ENCODE results near the gene EGLN1.

DNA sequence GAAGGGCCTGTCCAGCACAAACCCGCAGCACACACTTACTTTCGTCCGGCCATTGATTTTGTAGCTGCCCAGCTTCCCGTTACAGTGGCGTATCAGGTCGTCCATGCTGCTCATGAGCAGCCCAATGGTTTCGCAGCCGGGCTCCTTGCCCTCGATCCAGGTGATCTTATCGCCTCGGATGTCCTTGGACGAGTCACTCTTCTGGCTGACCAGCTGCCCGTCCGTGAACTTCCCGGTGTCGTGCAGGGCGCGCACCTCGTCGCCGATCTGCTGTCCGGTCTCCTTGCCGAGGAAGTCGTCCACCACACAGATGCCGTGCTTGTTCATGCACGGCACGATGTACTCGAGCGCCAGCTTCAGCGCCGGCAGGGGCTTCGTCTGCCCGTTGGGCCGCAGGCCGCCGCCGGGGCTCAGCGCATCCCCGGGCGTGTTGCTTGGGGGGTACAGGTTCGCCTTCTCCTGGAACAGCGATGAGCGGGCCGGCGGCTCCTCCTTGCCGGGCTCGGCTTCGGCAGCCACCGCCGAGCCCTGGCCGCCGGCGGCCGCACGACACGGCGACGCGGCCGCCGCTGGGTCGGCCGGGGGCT lies 1.0 kb downstream of the EGLN1 start:
- TF ChIP-seq CTCF (IDR thresholded peaks at IDR 0.05) (no peak), POLR2A (IDR thresholded peaks at IDR 0.05) (no peak)
